GM10266 (cell line): ENCODE data around the gene SSPN.
A peak's percentile ranks its signal among the peaks of the same experiment; 100 is the strongest.

Experiments used
- DNase-seq: peaks from one replicate; pipeline ENCODE4 v3.0.0; 2012; ENCODE audit errors: extremely low spot score
- TF ChIP-seq, protein P1 (sequence below): IDR thresholded peaks from 2 replicates; pipeline ENCODE4 v1.5.1; 2012; ENCODE audit warnings: mild to moderate bottlenecking, low read depth; ENCODE audit not compliant: control insufficient read depth, insufficient read depth; ENCODE audit errors: missing control alignments

The SSPN gene

DNA sequence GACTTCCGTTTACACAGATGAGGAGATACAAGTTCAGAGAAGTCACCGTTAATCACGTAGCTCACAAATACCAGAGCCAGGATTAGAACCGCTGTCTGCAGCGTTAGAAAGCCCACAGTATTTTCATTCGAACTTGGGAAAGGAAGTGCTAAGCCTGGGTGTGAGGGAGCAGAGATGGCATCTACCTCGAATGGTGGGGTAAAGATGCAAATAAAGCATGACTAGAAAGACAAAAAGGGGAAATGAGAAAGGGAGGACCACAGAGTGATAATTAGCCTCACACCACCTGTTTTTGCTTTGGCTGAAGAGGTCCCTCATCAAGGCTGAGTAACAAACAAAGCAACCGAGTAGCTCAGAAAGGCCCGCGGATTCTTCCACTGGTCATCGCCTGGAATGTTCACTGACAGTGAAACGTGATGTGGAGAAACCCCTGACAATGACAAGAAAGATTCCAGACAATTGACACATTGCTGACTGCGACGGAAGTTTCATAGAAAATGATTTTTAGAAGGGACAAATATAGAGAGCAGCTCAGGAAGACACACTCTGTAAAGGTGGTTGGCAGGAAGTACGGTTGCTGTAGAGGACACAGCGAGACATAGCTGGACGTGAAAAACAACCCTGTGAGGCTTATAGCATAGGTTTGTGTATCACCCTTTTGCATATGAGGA is 39.0 kb upstream of the SSPN start:
- TF ChIP-seq, protein P1, sequence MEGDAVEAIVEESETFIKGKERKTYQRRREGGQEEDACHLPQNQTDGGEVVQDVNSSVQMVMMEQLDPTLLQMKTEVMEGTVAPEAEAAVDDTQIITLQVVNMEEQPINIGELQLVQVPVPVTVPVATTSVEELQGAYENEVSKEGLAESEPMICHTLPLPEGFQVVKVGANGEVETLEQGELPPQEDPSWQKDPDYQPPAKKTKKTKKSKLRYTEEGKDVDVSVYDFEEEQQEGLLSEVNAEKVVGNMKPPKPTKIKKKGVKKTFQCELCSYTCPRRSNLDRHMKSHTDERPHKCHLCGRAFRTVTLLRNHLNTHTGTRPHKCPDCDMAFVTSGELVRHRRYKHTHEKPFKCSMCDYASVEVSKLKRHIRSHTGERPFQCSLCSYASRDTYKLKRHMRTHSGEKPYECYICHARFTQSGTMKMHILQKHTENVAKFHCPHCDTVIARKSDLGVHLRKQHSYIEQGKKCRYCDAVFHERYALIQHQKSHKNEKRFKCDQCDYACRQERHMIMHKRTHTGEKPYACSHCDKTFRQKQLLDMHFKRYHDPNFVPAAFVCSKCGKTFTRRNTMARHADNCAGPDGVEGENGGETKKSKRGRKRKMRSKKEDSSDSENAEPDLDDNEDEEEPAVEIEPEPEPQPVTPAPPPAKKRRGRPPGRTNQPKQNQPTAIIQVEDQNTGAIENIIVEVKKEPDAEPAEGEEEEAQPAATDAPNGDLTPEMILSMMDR: no peak
- DNase-seq: peak; percentile 68

DNA sequence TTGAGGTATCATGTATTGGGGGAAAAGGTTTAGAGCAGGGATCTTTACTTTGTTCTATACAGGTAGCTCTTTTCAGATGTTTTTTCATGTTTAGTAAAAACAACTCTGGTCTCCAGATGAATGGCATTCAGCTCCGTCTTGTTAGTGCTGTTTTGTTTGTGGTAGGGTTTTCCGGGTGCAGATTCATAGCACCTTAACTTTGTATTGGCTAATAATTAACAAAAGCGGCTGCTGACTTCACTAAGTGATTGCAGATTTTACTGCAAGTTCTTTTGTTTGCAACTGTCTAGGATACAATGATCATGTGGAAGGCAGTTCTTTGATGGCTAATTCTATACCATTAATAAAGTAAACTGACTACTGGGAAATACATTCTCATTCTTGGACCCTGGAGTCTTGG is 38.4 kb upstream of the SSPN start:
- no peak for DNase-seq
- TF ChIP-seq, protein P1: no peak

DNA sequence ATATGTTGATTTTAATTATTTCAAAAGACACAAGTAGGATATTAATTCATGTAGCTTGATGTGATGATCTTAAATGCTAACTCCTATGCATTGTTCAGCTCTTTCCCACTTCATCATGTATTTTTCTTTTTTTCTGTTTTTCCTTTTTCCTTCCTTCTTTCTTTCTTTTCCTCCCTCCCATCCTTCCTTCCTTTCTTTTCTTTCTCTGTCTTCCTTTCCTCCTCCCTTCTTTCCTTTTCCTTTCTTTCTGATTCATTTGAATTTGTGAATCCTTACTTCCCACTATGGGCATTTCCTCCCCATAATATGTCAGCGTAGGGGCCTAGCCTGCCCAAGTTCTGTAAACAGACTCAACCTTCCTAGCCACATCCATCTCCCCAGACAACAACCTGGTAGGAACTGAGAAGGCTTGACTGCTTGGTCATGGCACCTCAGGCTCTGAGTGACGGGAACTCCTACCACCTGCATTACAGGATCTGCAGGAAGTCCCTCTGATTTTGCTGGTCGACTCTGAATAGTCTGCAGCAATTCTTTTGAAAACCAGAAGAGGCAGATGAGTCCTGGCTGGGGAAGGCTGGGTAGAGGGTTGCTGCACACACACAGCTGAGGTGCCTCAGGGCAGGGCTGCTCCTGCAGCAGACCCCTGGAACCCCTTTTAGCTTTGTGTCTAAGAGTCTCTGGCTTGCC is 37.2 kb upstream of the SSPN start:
- TF ChIP-seq, protein P1: no peak
- no peak for DNase-seq

DNA sequence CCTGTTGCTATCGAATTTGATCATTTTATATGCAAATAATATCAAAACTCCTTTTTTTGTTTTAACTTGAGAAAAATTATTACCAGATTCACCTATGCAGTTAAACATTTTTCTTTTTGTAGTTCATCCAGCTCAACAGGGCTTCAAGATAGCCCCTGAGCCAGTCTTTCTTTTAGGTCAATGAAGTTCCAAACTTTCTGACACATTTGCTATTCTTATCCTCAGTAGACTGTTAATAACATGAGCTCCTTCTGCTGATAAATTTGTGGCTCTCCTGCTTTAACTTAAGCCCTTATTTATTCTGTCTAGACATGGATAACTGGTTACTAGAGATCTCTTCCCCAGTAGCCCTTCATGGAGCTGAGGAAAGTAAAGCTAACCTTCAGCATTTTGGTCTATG is 33.2 kb upstream of the SSPN start:
- TF ChIP-seq, protein P1: no peak
- DNase-seq: no peak

DNA sequence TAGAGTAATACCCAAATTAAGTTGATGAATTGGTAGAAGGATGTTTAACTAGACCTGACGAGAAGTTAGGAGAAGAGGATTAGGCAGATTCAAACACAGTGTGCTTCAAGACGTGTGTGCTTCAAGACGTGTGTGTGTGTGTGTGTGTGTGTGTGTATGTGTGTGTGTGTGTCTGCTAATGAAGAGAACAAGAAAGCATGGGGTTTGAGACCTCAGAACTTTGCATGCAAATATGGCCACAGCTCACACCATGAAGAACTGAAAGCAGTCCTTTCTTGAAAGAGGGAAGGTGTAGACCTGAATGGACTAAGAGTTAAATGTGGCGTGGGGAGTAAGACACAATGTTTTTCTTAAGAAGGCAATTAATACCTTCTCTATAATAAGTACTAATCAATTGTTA is 32.5 kb upstream of the SSPN start:
- TF ChIP-seq, protein P1: no peak
- DNase-seq: no peak

DNA sequence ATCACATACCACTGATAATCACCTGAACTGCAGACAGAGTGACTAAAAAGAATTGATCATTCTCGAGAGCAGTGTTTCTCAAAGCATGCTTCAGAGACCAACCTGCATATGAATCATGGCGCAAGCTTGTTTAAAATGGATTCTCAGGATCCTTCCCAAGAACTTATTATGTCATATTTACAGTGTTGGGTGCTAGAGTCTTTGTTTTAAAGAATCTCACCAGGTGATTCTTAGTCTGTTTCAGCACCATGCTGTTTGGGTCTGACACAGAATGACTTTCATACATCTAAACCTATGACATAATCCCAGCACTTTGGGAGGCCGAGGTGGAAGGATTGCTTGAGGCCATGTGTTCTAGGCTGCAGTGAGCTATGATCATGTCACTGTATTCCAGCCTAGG is 31.3 kb upstream of the SSPN start:
- TF ChIP-seq, protein P1: no peak
- DNase-seq: no peak

DNA sequence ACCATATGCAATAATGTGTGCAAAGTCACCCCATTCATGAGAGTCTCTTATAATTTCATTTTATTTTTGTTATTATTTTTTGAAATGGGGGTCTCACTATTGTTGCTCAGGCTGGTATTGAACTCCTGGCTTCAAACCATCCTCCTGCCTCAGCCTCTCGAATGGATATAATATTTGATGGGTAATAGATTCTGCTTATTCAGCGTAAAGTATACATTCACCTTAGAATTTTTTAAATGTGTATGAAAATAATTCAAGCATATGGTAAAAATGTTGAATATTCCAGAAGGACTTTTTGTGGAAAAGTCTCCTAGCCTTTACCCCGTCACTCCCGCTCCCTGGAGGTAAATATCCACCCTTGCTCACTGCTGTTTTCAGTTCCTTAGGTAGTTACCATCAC is 23.4 kb upstream of the SSPN start:
- DNase-seq: no peak
- TF ChIP-seq, protein P1: no peak
